ENCODE results near the gene ARHGAP24. TPM values are rescaled to one million over a fixed set of nuclear protein-coding genes. Genes with fewer than 3 reads are reported as not detected.
A peak's percentile ranks its signal among the peaks of the same experiment; 100 is the strongest.

Gene ARHGAP24
- total RNA-seq, 4 donors from 2014 or later: 12.1 to 60.8 (median 18.9) TPM

DNA sequence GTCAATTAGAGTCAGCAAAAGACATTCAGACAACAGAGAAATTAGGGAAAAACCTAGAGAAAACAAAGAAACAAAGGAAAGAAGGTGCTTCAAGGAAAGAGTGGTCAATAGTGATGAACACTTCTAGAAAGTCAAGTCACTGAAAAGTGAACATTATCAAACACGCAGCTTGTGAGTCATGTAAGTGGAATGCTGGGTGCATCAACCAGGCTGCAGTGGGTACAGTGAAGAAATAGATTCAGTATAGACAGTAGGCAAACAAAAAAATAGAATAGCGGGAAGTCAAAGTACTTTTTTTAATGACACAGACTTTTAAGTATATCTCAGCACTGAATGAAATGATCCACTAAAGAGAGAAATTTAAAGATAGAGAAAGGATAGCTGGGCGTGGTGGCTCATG is 245.8 kb downstream of the ARHGAP24 start:
- no peaks in the 10 kb centered on the region for H3K9me3 ChIP-seq
- intact Hi-C loops (cut with DNase I; ENCODE audit: low total_unique reads): no loop called here
- no peaks in the 10 kb centered on the region for H3K36me3 ChIP-seq
- H3K4me1 ChIP-seq: no peaks in the 10 kb centered on the region
- no peak overlapping the region for H3K4me3 ChIP-seq
- H3K27ac ChIP-seq: no peak overlapping the region
- H3K27me3 ChIP-seq: no peaks in the 10 kb centered on the region
- TF ChIP-seq, protein P1, sequence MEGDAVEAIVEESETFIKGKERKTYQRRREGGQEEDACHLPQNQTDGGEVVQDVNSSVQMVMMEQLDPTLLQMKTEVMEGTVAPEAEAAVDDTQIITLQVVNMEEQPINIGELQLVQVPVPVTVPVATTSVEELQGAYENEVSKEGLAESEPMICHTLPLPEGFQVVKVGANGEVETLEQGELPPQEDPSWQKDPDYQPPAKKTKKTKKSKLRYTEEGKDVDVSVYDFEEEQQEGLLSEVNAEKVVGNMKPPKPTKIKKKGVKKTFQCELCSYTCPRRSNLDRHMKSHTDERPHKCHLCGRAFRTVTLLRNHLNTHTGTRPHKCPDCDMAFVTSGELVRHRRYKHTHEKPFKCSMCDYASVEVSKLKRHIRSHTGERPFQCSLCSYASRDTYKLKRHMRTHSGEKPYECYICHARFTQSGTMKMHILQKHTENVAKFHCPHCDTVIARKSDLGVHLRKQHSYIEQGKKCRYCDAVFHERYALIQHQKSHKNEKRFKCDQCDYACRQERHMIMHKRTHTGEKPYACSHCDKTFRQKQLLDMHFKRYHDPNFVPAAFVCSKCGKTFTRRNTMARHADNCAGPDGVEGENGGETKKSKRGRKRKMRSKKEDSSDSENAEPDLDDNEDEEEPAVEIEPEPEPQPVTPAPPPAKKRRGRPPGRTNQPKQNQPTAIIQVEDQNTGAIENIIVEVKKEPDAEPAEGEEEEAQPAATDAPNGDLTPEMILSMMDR (IDR thresholded peaks at IDR 0.05): no peak
- no peak for DNase-seq

DNA sequence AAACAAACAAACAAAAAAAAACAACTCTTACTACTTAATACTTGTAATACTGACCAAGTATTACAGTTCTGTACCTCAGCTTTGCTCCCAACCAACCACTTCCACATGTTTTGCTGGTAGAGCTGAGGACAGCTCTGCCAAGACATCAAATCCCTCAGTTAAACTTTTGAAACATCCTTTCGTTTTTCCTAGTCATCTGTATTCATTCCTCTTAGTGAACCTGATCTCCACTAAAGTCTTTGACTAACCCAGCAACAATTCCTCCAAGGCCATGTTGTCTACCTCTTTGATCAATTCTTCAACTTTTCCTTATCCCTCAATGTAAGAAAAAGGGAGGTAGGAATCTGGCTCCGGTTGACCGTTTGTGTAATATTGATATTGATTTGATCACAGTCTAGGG is 247.5 kb downstream of the ARHGAP24 start:
- Histone ChIP-seq H3K36me3 (no peaks in the 10 kb centered on the region), H3K27ac (no peak overlapping the region), H3K4me3 (no peak overlapping the region), H3K27me3 (no peaks in the 10 kb centered on the region), H3K9me3 (no peaks in the 10 kb centered on the region), H3K4me1 (no peaks in the 10 kb centered on the region)
- no peak for DNase-seq
- TF ChIP-seq, protein P1 (IDR thresholded peaks at IDR 0.05): no peak
- no peak for TF ChIP-seq POLR2A (IDR thresholded peaks at IDR 0.05)
- intact Hi-C loops (cut with DNase I; ENCODE audit: low total_unique reads): no loop called here

DNA sequence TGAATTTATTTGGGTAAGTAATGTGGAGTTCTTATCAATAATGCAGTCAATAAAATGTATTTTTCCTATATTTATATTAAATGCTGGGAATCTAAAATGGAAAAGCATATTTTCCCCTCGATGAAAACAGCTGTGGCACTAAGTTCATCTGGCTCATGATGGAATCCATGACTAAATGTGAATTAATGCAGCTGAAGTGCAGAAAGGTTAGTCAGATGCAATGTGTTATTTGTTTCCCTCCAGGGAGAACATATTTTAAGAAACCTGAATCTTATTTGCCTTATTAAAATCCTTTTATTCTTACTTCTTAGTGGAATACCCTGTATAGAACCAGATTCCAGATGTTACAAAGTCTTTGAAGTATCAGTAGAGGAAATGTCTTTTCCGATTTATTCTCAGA is 247.9 kb downstream of the ARHGAP24 start:
- TF ChIP-seq POLR2A (IDR thresholded peaks at IDR 0.05): no peak
- TF ChIP-seq, protein P1 (IDR thresholded peaks at IDR 0.05): no peak
- no peaks in the 10 kb centered on the region for H3K27me3 ChIP-seq
- H3K9me3 ChIP-seq: no peaks in the 10 kb centered on the region
- no peak overlapping the region for H3K27ac ChIP-seq
- DNase-seq: no peak
- intact Hi-C loops (cut with DNase I; ENCODE audit: low total_unique reads): no loop called here
- no peaks in the 10 kb centered on the region for H3K36me3 ChIP-seq
- no peak overlapping the region for H3K4me3 ChIP-seq
- H3K4me1 ChIP-seq: no peaks in the 10 kb centered on the region

DNA sequence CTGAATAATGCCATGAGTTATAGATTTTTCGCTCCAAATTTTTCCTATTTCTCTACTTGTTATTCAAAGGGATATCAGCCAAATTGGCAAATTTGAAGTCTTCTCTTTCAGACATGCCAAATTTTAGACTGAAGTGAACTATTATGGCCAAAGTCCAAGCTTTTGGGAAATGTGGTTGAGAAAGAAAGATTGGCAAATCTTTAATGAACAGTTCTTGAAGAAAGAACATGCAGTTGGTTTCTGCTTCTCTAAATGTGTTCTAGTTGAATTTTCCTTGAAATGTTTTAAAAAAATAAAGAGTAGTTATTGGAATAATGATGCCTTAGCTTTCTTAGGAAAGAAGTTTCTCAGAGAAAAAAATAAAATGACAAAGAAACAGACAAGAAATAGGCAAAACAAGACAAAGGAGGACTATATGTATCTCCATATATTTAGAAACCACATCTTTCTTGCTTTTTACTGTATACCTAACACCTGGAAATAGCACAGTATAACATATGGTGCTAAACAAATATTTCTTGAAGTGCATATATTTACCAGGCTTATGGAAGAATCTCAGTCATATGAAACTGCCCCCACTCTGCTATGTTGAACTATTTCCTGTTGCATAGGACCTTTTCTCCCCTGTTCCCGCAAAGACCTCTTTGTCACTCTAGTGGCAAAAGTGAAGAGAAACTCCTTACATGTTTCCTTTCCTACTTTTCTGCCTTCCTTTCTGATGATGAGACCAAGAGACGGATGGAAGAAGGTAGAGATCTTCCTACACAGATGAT is 250.0 kb downstream of the ARHGAP24 start:
- Histone ChIP-seq H3K27ac (peak overlapping the region; percentile 9 to 13), H3K4me3 (no peak overlapping the region), H3K4me1 (no peaks in the 10 kb centered on the region), H3K9me3 (no peaks in the 10 kb centered on the region), H3K36me3 (no peaks in the 10 kb centered on the region), H3K27me3 (no peaks in the 10 kb centered on the region)
- no peak for TF ChIP-seq POLR2A (IDR thresholded peaks at IDR 0.05)
- TF ChIP-seq, protein P1 (IDR thresholded peaks at IDR 0.05): no peak
- intact Hi-C loops (cut with DNase I; ENCODE audit: low total_unique reads): no loop called here
- no peak for DNase-seq

DNA sequence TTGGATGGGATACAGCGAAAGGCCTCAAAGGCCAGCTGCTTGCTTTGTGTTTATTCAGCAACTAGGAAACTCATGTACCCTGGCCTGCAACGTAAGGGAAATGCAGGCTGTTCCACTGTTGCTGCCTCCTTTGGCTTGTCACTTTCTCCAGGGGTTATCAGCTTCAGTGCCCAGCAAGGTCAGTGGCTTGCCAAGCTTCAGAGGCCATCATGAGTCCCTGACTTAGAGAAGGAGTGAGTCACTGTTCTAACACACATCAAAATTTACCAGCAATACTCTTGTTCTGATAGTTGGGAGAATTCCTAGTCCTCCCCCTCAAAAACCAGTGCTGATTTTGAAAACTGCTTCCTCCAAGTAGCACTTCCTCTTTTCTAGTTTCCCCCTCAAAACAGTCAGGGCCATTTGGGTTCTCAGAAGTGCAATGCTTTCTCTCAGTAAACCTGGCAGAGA is 250.8 kb downstream of the ARHGAP24 start:
- H3K4me3 ChIP-seq: no peak overlapping the region
- TF ChIP-seq, protein P1 (IDR thresholded peaks at IDR 0.05): no peak
- no peak for TF ChIP-seq POLR2A (IDR thresholded peaks at IDR 0.05)
- H3K27ac ChIP-seq: peak overlapping the region; percentile 9 to 13
- no peaks in the 10 kb centered on the region for H3K9me3 ChIP-seq
- H3K27me3 ChIP-seq: no peaks in the 10 kb centered on the region
- intact Hi-C loops (cut with DNase I; ENCODE audit: low total_unique reads): no loop called here
- H3K4me1 ChIP-seq: no peaks in the 10 kb centered on the region
- DNase-seq: no peak
- no peaks in the 10 kb centered on the region for H3K36me3 ChIP-seq
